Right lobe of liver (tissue), 4 donors: ENCODE results near the gene LHFPL2.

Experiments
- POLR2A ChIP-seq: fragments of 450-650 bp; IDR thresholded peaks from one replicate; pipeline ENCODE4 v1.6.1; 2017; ENCODE audit warnings: antibody characterized with exemption, mild to moderate bottlenecking
- TF ChIP-seq, protein P1 (sequence below), 4 donors: fragments of 200-600 bp in 3 of 4; fragments of 450-650 bp in 1 of 4; IDR thresholded peaks; one replicate each; pipeline versions ENCODE4 v1.5.1 to v1.8.0; 2016 to 2022; ENCODE audit warnings: antibody characterized with exemption in 4 of 4, mild to moderate bottlenecking in 2 of 4
- donor health status: DM: no; HTN: no; CAD: no.
- donor health status: DM: no; HTN: no; CAD: no.
- donor health status: DM: no; HTN: yes; CAD: no.

DNA sequence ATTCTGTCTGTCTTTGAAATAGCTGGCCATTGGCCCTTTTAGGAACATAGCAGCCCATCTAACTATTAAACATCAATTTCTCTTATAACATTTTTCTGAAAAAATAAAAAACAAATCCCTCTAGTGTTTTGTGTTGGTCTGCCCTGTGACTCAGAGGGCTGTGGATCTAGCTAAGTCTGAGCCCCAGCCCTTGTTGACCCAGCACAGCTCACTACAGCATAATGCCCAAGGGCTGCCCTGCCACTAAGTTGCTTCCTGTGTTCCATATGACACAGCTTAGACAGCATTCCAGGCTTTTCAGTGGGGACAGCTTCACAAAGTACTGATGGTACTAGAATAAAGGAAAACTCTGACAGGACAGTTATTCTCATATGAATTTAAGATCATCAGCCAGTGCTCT, 152.2 kb downstream of the LHFPL2 start:
- no peak for TF ChIP-seq POLR2A
- TF ChIP-seq, protein P1, sequence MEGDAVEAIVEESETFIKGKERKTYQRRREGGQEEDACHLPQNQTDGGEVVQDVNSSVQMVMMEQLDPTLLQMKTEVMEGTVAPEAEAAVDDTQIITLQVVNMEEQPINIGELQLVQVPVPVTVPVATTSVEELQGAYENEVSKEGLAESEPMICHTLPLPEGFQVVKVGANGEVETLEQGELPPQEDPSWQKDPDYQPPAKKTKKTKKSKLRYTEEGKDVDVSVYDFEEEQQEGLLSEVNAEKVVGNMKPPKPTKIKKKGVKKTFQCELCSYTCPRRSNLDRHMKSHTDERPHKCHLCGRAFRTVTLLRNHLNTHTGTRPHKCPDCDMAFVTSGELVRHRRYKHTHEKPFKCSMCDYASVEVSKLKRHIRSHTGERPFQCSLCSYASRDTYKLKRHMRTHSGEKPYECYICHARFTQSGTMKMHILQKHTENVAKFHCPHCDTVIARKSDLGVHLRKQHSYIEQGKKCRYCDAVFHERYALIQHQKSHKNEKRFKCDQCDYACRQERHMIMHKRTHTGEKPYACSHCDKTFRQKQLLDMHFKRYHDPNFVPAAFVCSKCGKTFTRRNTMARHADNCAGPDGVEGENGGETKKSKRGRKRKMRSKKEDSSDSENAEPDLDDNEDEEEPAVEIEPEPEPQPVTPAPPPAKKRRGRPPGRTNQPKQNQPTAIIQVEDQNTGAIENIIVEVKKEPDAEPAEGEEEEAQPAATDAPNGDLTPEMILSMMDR (IDR thresholded peaks at IDR 0.05) = no peak
